HG02840 (cell line): ENCODE measurements around the gene C3orf49.

ENCODE experiments used
- ATAC-seq: cut with Tn5 transposase; IDR thresholded peaks from one replicate; pipeline ENCODE4 v1.9.1; 2021; ENCODE audit warnings: mild to moderate bottlenecking, moderate library complexity, moderate number of reproducible peaks; ENCODE audit not compliant: unreplicated experiment, low FRiP score

C3orf49 gene

DNA sequence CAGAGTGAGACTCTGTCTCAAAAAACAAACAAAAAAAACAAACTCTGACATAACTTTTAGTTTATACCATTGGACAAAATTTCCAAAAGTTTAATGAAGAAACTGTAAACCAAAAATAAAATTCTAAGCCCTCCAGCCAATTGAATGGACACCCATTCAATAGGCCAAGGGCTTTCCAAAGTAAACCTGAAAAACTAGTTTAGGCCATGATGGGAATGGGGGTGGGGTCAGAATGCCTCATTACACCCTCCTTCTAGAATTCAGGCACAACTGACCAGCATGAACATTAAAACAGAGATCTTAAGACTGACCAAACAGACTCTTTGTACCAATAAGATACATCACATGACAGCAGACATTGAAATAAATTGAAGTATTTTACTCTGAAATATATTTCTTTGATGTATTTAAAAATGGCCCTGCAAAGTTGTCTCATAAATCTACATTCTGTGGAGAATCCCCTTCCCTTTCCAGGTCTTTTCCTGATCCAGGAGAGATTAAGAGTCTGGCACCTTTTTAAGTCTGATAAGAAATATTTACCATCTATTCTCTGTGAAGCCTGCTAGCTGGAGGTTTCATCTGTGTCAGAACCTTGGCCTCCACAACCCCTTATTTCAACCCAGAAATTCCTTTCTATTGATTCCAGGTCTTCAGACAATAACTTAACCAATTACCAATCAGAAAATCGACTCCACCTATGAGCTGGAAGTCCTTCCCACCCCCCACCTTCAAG is 28.8 kb downstream of the C3orf49 start:
- ATAC-seq = no peak

DNA sequence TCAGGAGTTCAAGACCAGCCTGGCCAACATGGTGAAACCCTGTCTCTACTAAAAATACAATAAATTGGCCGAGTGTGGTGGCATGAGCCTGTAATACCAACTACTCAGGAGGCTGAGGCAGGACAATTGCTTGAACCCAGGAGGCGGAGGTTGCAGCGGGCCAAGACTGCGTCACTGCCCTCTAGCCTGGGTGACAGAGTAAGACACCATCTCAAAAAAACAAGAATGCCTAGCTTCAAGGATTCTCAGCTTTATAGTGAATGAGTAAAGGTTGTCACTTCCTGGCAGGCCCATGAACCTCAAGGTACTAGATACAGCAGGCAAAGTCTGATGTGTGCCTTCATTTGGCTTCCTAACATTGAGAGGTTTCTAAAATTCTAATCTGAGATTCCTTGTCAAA is 30.1 kb downstream of the C3orf49 start:
- no peak for ATAC-seq

DNA sequence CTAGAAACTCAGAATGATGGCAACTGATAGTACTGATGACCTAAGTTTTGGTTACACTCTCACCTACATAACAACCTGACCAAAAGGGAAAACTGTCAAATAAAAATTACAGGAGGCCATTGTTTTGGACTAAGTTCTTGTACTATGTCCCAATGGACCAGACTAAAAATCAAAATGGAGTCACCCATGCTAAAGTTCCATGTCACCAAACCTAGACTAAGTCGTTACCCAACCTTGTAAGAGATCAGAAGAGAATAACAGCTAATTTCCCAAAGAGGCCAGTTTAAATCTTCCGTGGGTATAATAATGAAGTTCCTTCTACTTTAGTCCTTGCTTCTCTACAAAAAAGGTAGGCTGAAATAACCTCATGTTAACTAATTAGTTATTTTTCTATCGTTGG is 32.2 kb downstream of the C3orf49 start:
- ATAC-seq = no peak

DNA sequence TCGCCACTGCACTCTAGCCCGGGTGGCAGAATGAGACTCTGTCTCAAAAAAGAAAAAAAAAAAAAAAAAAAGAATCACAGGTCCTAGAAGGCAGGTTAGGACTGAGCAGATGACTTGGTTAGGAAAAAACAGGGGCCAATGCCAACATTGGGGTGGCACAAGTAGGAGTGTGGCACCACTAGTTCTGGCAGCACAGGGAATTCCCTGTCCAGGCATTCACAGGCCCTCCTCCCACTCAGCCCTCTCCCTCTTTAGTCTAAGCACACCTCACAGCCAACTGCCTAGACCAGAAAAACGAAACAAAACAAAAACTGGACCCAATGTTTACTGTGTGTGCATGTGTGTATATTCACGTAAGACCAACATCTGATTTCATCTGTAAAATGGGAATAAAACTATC is 34.0 kb downstream of the C3orf49 start:
- no peak for ATAC-seq

DNA sequence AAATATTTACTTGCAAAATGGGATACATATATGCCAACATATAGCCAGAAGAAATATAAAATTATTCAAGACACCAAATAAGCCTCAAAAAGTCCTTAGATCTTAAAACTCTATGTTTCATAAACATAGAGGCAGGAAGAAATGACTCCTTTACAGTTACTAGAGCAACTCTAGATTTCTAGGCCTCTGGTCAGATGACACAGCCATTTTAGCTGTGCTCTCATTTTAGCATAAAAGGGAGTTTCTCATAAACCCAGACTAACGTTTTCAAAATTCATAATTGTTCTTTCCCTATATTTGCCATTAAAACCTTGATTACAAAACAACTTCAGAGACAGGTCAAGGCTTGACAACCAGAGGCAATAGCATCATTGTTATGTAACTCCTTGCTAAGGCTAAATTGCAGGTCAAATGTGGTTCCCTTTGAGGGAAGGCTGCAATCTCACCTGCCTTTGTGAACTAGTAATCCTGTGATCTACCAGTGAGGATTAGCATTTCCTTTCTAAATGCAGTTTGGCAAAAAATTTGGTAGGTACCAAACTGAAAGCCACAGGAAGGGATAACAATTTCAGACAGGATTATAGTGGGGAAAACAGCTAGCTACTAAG is 36.3 kb downstream of the C3orf49 start:
- ATAC-seq = no peak

DNA sequence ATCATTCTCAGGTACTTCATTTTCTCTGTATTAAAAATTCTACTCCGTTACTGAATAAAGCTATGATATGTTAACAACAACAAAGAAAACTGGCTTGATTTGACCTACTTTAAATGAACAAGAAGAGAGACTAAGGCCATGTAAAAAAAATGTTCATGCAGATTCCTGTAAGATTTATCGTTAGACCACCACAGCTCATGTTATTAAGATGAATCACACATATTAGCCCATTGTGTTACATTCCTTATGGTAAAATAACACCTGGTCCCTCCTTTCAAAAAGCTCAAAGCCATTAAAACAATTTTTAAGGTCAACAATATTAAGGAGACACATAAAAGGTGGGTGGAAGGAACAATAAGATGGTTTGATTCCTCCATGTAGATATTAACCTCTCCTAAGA is 38.2 kb downstream of the C3orf49 start:
- ATAC-seq = no peak

DNA sequence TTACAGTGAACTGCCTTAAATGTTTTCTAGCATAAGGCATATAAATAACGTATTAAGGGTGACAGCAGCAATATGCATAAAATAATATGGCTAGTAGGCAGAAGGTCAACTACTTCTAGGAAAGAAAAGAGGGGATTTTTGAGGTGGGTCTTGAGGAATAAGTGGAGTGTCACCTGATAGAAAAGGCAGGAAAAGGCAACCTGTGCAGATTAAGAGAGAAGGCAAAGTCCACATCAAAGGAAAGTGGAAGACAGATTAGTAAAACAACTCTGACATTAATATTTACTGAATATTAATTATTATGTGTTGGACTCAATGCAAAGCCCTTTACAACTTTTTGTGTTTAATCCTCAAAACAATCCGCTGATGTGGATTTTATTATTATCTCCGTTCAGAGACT is 41.7 kb downstream of the C3orf49 start:
- no peak for ATAC-seq

DNA sequence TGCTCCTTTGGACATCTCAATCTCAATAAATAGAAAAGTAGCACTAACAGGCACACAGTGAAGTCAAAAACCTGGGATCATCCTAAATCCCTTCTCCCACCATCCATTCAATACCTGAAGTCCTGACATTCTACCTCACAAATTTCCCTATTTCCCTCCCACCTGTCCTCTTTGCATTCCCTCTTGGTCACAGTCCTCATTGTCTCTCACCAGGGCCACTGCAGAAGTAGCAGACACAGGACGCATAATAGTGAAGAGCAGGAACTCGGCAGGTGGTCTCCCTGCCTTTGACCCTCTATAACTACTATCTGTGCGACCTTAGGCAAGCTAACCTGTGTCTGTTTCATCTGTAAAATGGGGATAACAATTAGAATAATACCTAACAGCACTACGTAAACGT is 42.2 kb downstream of the C3orf49 start:
- ATAC-seq = no peak

DNA sequence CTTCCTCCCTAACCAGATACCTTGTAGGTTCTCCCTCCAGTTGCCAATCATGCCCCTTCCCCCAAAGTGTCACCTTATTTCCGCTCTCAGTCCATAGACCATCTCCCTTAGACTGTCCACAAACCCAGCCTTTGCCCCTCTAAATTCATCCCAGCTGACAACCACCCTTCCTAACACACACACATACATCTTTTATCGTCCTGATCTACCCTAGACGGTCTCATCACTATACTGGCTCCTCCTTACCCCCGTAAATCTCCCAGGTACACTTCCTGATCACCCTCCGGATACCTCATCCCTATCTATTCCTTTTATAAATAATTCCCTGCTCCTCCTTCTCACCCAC is 43.7 kb downstream of the C3orf49 start:
- no peak for ATAC-seq

DNA sequence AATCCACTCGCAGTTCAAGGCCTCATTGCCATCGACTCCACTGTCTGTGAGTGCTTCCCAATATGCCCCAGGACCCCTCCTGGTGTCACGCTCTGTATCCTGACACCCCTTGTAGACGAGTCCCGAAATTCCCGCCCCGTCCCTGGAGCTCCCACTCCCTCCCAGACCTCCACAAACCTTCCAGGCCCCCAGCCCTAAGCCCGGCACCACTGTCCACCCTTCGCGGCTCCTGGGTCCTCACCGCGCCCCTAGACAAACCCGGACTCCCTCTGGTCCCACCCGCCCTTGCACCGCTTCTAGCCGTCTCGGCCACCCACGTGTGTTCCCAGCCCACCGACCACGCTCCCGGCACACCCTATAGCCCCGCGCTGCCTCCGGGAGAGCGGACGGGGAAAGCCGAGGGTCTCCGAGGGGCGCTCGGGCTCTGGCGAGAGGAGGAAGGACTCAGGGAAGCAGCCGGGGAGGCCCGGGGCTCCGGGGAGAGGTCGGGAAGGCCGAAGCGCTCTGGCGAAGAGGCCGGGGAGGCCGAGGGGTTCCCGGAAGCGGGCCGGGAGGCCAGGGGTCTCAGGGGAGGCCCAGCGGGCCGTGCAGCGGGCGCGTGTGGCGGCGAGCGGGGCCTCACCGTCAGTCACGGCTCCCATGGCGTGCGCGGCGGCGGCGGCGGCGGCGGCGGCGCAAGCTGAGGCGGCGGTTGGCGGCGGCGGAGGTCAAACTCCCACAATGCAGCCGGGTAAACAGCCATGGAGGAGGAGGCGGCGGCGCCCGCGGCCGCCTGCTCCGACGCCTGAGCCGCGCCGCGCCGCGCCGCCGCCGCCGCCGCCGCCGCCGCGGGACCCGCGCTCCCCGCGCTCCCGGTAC is 44.3 kb downstream of the C3orf49 start, which contains the start of the genes ATXN7 and THOC7:
Gene ATXN7 (plus strand): TSS at position 718 of the 858 bp plus-strand sequence. CDS start 48,732 bp downstream, outside the sequence.
Gene THOC7 (minus strand): TSS at position 656 of the 858 bp plus-strand sequence. CDS start 15 bp downstream, at position 641.
- peak; percentile 74 for ATAC-seq

DNA sequence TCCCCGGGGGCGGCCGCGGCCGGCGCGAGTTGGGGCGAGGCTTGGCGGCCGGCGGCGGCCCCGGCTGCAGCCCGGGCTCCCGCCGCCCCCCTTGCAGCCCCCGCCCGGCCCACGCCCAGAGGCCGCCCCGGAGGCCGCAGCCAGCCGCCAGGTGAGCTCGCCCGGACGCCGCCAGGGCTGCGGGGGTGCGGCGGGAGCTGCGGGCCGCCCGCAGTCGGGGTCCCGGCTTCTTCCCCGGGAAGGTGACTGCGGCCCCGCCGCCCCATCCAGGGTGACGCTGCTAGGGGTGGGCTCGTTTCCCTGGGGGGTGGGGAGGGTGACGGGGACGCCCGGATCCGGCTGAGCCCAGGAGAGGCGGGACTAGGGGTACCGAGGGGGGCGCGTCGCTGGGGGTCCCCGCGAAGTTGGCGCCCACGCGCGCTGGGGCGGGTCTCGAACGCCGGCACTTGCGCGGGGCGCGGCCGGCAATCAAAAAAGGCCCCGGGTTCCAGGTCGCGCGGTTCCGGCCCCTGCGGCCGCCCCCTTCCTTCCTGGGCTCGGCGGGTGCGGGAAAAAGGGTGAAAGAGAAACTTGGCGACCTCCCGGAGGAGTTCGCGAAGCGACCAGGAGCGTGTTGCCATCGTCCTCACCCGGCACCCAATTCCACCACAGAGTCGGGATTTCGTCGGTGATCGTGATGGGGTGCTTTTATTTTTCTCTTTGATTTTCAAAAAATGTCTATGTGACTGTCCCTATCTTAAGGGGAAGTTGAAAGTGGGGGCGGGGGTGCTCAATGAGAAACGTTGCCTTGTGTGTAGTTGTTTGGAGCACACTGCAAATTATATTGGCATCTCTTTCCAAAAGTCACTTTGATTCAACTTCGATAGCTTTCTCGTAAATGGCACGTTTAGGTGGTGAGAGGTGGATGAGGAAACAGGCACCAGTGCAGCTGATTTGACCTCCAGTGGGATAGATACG is 45.2 kb downstream of the C3orf49 start:
- peak; percentile 38 for ATAC-seq

DNA sequence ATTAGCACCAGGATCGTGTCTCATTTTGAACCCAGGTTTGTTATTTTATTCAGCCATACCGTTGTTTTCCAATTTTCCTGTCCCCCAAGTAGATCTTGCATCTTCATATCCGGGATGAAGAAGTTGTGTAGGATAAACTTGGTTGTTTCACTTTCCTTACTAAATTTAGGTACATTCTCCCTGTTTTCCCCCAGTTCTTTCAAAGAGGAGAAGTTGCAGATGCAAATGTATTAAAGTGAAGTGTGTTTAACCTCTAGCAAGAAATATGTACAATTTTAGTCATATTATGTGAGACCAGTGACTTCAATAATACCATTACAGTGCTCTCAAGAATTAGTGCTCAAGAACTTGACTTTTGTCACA is 45.8 kb downstream of the C3orf49 start:
- ATAC-seq = no peak

DNA sequence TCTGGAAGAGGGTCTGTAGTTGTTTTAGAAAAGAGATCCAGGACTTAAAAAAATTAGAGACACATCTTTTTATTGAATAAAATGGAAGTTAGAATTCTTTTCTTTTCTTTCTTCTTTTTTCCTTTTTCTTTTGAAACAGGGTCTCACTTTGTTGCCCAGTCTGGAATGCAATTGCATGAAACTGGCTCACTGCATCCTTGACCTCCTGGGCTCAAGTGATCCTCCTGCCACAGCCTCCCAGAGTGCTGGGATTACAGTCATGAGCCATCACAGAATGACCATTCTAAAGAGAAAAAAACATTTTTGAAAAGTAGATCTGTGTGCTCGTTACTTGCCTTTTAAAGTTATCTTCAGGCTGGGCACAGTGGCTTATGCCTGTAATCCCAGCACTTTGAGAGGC is 48.1 kb downstream of the C3orf49 start:
- ATAC-seq = no peak

DNA sequence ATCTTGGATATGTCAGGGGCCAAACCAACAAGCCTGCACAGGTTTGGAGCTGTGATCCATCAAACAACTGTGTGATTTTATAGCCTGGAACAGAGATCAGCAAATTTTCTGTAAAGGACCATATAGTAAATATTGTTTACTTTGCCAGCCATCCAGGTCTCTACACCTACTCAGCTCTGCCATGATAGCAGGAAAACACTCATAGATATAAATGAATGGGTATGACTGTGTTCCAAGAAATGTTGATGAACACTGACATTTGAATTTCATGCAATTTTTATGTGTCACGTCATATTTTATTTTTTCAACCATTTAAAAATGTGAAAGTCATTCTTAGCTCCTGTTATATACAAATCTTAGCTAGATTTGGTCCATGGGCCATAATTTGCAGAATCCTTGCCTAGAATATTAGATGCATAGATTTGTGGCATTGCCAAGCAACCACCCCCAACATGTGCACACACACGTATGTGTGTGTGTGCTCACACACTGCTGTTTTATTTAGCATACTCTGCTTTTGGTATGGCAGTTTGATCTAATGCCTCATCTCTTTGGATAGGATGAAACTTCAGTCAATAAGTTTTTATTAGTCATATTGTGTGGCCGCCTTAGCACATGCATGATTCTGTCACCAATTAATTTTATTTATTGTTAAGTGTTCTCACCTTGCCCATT is 51.0 kb downstream of the C3orf49 start:
- ATAC-seq = no peak

DNA sequence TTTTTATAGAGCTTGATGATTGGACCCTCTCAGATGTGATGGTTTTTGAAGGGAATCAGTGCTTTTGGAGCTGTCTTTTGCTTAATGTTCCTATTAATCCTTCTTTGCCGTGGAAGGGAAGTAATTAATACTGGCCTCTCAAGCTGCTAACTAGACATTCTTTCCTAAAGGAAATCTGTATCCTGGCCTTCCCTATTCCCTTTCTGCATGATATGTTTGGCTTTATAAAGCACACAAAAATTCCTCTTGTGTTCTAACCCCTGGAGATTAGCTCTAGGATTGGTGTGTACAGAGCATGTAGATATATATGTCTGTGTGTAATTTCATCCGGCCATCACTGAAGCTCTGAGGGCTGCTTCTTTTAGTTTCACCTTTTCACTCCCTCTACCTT is 51.5 kb downstream of the C3orf49 start:
- ATAC-seq = no peak

DNA sequence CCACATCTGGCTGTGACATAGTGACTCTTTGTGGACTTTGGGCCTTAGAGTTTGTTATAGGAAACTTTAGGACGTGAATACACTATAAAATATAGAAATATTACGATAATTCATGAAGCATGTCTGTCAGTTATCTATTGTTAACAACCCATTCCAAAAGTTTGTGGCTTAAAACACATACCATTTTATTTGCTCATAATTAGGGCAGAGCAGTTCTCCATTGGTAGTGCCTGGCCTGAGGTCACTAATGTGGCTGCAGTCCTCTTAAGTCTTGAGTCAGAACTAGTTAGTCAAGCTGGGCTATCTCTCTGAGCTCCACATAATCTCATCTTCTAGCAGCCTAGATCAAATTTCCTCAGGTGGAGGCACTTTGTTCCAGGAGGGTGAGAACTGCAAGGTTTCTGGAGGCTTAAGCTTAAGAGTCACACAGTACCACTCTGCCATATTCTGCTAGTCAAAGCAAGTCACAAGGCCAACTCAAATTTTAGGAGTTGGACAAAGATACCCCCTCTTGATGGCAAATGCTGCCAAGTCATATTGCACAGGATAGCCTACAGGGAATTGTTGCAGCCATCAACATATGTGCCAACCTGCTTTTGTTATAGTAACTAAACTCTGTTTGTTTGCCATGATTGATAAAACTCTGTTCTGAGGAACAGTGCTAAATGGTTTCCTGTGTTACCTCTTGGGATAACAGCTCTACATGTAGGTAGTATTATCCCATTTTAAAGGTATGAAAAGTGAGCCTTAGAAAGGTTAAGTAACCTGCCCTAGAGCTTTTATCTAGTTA is 53.2 kb downstream of the C3orf49 start:
- ATAC-seq = no peak

DNA sequence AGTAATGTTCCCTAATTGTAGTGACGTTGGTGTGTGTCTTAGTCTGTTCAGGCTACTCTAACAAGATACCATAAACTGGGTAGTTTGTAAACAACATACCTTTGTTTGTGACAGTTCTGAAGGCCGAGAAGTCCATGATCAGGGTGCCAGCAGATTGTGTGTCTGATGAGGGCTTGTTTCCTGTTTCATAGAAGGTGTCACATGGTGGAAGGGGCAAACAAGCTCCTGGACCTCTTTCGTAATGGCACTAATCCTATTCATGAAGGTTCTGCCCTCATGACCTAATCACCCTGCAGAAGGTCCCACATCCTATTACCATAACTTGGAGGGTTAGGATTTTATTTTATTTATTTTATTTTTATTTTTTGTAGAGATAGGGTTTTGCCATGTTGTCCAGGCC is 55.7 kb downstream of the C3orf49 start:
- ATAC-seq = no peak

DNA sequence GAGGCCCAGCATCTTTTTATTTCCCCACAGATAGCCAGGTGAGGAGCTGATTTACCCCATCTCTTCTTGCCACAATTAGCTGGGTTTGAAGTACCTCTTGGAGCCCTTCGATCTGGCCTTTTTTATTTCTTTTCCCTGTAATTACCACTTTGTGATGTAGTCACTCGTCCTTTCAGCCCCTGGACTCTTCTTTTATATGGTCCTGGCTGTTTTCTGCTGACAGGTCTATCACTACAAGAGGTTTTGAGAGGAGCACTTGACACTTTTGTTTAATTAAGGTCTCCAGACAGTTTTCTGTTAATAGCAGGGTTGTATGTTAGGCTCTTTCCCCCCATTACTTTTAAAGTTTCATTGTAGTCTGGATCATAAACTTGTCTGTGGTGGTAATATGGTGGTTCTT is 56.4 kb downstream of the C3orf49 start:
- no peak for ATAC-seq

DNA sequence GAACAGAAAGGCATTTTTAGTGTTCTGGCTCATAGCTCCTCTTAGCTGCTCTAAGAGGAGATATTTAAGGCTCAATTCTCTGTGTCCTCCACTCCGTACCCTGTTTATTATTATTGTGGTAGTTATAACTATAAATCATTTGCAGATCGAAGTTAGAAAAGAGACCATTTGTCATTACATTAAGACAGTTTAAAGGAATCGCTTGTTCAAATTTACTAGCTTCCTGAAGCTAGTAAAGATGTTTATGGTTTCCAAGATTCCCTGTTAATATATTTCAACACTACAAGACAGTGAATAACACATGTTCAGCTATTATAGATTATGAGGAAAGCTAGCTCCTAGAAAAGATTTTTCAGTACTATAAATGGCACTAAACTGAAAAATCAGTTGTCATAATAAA is 57.2 kb downstream of the C3orf49 start:
- no peak for ATAC-seq
